Vagina (tissue), 2 donors: ENCODE results near the gene ISOC2. TPM values are rescaled to one million over a fixed set of nuclear protein-coding genes. Genes with fewer than 3 reads are reported as not detected.

Source experiments
- DNase-seq, 2 donors: peaks; one replicate each; pipeline ENCODE4 v3.0.0-alpha.2; 2017; ENCODE audit errors: extremely low spot score in 2 of 2
- H3K27ac ChIP-seq: fragments of 200-600 bp; sonication (generic); one replicate; pipeline ENCODE4 v1.5.1; 2019
- H3K27me3 ChIP-seq: fragments of 200-600 bp; sonication (generic); one replicate; pipeline ENCODE4 v1.5.1; 2019
- H3K36me3 ChIP-seq, 2 donors: fragments of 200-600 bp; sonication (generic); one replicate each; pipeline ENCODE4 v1.5.1; 2017 to 2019
- H3K4me1 ChIP-seq: fragments of 200-600 bp; sonication (generic); one replicate; pipeline ENCODE4 v1.5.1; 2019
- H3K4me3 ChIP-seq, 2 donors: fragments of 200-600 bp; sonication (generic); 1 replicate in 1 of 2; 2 replicates in 1 of 2; pipeline ENCODE4 v1.5.1; 2016 to 2019
- H3K9me3 ChIP-seq: fragments of 200-600 bp; sonication (generic); one replicate; pipeline ENCODE4 v1.5.1; 2019
- POLR2A ChIP-seq, 2 donors: fragments of 450-650 bp; IDR thresholded peaks; one replicate each; pipeline ENCODE4 v1.6.1; 2017; ENCODE audit warnings: antibody characterized with exemption in 2 of 2, mild to moderate bottlenecking in 2 of 2, moderate library complexity in 2 of 2
- POLR2AphosphoS5 ChIP-seq, 2 donors: sonication (generic); formaldehyde crosslinking; IDR thresholded peaks; one replicate each; pipeline ENCODE4 v1.9.0; 2017; ENCODE audit warnings: antibody characterized with exemption in 2 of 2, mild to moderate bottlenecking in 2 of 2, low read depth in 1 of 2; ENCODE audit not compliant: insufficient read depth in 1 of 2
- intact Hi-C: fragments of 100-400 bp; cut with DNase I; formaldehyde crosslinking; loops from one replicate; pipeline ENCODE4 v1.15.1; 2023
- total RNA-seq: library from RNA; depleted of rRNA; stranded (reverse); fragments of >200 nt; gene quantifications from one replicate; pipeline ENCODE4 v1.2.3, GENCODE V29; 2016
- TF ChIP-seq, protein P1 (sequence below), 3 experiments: fragments of 450-650 bp in 2 of 3; fragments of 200-600 bp in 1 of 3; sonication (generic) in 1 of 3; IDR thresholded peaks; one replicate each; pipeline ENCODE4 v1.5.1; 2017 to 2019; ENCODE audit warnings: antibody characterized with exemption in 3 of 3, mild to moderate bottlenecking in 2 of 3, moderate library complexity in 2 of 3

ISOC2 gene
- total RNA-seq, 1 donor from 2014 or later, result 61.4 TPM

DNA sequence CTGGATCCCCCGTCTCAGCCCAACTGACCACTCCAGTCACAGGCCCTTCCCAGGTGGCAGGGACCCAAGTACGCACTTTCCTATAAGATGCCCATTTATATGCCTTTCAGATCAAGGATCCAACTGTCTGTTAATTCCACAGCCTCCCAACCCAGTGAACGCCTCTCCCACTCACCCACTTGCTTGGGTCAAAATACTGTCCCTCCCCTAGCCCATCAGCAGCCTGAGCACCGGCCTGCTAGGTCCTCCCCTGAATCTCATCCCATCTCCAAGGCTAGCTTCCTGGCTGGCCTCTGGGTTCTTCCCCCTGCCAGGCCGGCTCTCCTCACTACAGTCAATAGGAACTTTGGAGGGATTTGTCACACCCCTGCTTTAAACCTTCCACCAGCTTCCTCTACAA is 55.8 kb downstream of the ISOC2 start:
- H3K36me3 ChIP-seq, result peaks cover 0 to 45% of the 10 kb centered on the region in 2 donors
- H3K4me3 ChIP-seq, result no peak overlapping the region
- no peak for DNase-seq
- no peaks in the 10 kb centered on the region for H3K9me3 ChIP-seq
- no peaks in the 10 kb centered on the region for H3K27me3 ChIP-seq
- no peak overlapping the region for H3K27ac ChIP-seq
- no peak for TF ChIP-seq POLR2AphosphoS5 (IDR thresholded peaks at IDR 0.05; ENCODE audit: insufficient read depth in 1 of 2, low read depth in 1 of 2)
- TF ChIP-seq, protein P1, sequence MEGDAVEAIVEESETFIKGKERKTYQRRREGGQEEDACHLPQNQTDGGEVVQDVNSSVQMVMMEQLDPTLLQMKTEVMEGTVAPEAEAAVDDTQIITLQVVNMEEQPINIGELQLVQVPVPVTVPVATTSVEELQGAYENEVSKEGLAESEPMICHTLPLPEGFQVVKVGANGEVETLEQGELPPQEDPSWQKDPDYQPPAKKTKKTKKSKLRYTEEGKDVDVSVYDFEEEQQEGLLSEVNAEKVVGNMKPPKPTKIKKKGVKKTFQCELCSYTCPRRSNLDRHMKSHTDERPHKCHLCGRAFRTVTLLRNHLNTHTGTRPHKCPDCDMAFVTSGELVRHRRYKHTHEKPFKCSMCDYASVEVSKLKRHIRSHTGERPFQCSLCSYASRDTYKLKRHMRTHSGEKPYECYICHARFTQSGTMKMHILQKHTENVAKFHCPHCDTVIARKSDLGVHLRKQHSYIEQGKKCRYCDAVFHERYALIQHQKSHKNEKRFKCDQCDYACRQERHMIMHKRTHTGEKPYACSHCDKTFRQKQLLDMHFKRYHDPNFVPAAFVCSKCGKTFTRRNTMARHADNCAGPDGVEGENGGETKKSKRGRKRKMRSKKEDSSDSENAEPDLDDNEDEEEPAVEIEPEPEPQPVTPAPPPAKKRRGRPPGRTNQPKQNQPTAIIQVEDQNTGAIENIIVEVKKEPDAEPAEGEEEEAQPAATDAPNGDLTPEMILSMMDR (IDR thresholded peaks at IDR 0.05), result no peak
- TF ChIP-seq POLR2A (IDR thresholded peaks at IDR 0.05), result no peak
- intact Hi-C loops, result loop anchor here (10.0 kb wide), 1 partner anchor 199 kb away; the partner anchor contains the start of genes ZNF524 and ZNF865
- H3K4me1 ChIP-seq, result peaks cover 29% of the 10 kb centered on the region

Other genes starting within 250 kb of the ISOC2 start
- 2.9 TPM for gene TMEM86B, start 232.9 kb downstream of the ISOC2 start, total RNA-seq
- gene PPP6R1, start 202.6 kb downstream of the ISOC2 start, total RNA-seq, result 30.4 TPM
- 29.5 TPM for gene HSPBP1, start 181.5 kb downstream of the ISOC2 start, total RNA-seq
- gene BRSK1, start 177.6 kb downstream of the ISOC2 start, total RNA-seq, result 10.1 TPM
- not detected for gene TMEM150B, start 136.3 kb downstream of the ISOC2 start, total RNA-seq
- 19.2 TPM for gene KMT5C, start 121.8 kb downstream of the ISOC2 start, total RNA-seq
- 5.2 TPM for gene COX6B2, start 106.9 kb downstream of the ISOC2 start, total RNA-seq
- gene GARIN5B, start 98.4 kb downstream of the ISOC2 start, total RNA-seq, result not detected
- gene IL11, start 91.2 kb downstream of the ISOC2 start, total RNA-seq, result not detected
- not detected for gene TMEM190, start 84.8 kb downstream of the ISOC2 start, total RNA-seq
- 5.9 TPM for gene TMEM238, start 77.3 kb downstream of the ISOC2 start, total RNA-seq
- 1,166 TPM for gene RPL28, start 75.7 kb downstream of the ISOC2 start, total RNA-seq
- 22.3 TPM for gene UBE2S, start 53.9 kb downstream of the ISOC2 start, total RNA-seq
- 0.25 TPM for gene SHISA7, start 18.3 kb downstream of the ISOC2 start, total RNA-seq
- not detected for gene C19orf85, start 3.1 kb upstream of the ISOC2 start, total RNA-seq
- gene ZNF628, start 15.0 kb upstream of the ISOC2 start, total RNA-seq, result 2.7 TPM
- 14.2 TPM for gene NAT14, start 23.5 kb upstream of the ISOC2 start, total RNA-seq
- gene SSC5D, start 26.8 kb upstream of the ISOC2 start, total RNA-seq, result 13.5 TPM
- not detected for gene SBK2, start 75.5 kb upstream of the ISOC2 start, total RNA-seq
- not detected for gene SBK3, start 83.9 kb upstream of the ISOC2 start, total RNA-seq
- 3.2 TPM for gene ZNF579, start 119.2 kb upstream of the ISOC2 start, total RNA-seq
- gene FIZ1, start 137.9 kb upstream of the ISOC2 start, total RNA-seq, result 5.4 TPM
- gene ZNF524, start 138.6 kb upstream of the ISOC2 start, total RNA-seq, result 15.5 TPM
- 8.8 TPM for gene ZNF865, start 144.0 kb upstream of the ISOC2 start, total RNA-seq
- 5.2 TPM for gene ZNF784, start 162.9 kb upstream of the ISOC2 start, total RNA-seq
- 30.9 TPM for gene ZNF580, start 179.4 kb upstream of the ISOC2 start, total RNA-seq
- gene ZNF581, start 182.0 kb upstream of the ISOC2 start, total RNA-seq, result 15.5 TPM
- gene CCDC106, start 186.6 kb upstream of the ISOC2 start, total RNA-seq, result 8.3 TPM
- gene U2AF2, start 193.4 kb upstream of the ISOC2 start, total RNA-seq, result 145 TPM
- gene EPN1, start 213.6 kb upstream of the ISOC2 start, total RNA-seq, result 43.7 TPM